ENCODE data around the gene KCNK6. TPM values are rescaled to one million over a fixed set of nuclear protein-coding genes. Genes with fewer than 3 reads are reported as not detected.

The KCNK6 gene
- total RNA-seq, 6 experiments from 2014 or later: 2.6 to 9.2 (median 2.9) TPM

GRCh38 chr19:38298821-38299680, 20.6 kb upstream of the KCNK6 start:
- H3K9me3 Mint-ChIP-seq: no peaks in the 10 kb centered on the region
- H3K36me3 Mint-ChIP-seq (ENCODE audit: low read depth): 0 out of 2 replicates have a peak, but pooled peaks cover 3% of the 10 kb centered on the region
- DNase-seq: no peak
- peaks cover 27% of the 10 kb centered on the region for H3K4me1 Mint-ChIP-seq (ENCODE audit: low read depth)
- H3K27me3 Mint-ChIP-seq (ENCODE audit: insufficient read depth): peaks cover 7% of the 10 kb centered on the region
- H3K27ac Mint-ChIP-seq: no peak overlapping the region
- TF ChIP-seq CTCF (IDR thresholded peaks at IDR 0.05): no peak
- no peak overlapping the region for H3K4me3 Mint-ChIP-seq

GRCh38 chr19:38303517-38304351, 15.9 kb upstream of the KCNK6 start, which contains the start of gene C19orf33:
C19orf33 (plus strand) TSS chr19:38304251; CDS start chr19:38304262, 11 bp downstream.
- H3K27ac Mint-ChIP-seq: no peak within 1 kb of the TSS
- peaks cover 7% of the 10 kb centered on the region; the same call in 1 of the 2 replicates for H3K36me3 Mint-ChIP-seq (ENCODE audit: low read depth)
- peaks cover 7% of the 10 kb centered on the region for H3K27me3 Mint-ChIP-seq (ENCODE audit: insufficient read depth)
- DNase-seq: no peak
- H3K4me3 Mint-ChIP-seq: no peak within 1 kb of the TSS
- no peaks in the 10 kb centered on the region for H3K9me3 Mint-ChIP-seq
- H3K4me1 Mint-ChIP-seq (ENCODE audit: low read depth): peaks cover 24% of the 10 kb centered on the region
- no peak for TF ChIP-seq CTCF (IDR thresholded peaks at IDR 0.05)

DNA sequence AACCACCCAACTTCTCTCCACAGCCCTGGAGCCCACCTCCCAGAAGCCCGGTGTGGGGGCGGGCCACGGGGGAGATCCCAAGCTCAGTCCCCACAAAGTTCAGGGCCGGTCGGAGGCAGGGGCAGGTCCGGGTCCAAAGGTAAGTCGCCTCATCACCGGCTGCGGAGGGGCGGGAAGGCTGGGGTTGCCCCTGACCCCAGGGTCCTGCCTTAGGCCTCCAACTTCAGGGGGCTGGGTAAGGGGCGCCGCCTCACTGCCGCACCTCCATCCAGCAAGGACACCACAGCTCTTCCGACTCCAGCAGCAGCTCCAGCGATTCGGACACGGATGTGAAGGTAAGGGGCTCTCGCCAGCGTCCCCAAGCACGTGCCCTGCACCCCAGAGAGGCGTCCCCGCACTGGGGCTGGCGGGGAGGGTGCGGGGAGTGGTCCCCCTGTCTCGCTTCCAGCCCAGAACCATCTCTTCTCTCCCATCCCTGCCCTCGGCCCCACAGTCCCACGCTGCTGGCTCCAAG, 15.2 kb upstream of the KCNK6 start:
- TF ChIP-seq CTCF (IDR thresholded peaks at IDR 0.05): no peak
- H3K9me3 Mint-ChIP-seq: no peaks in the 10 kb centered on the region
- no peak overlapping the region for H3K27ac Mint-ChIP-seq
- H3K27me3 Mint-ChIP-seq (ENCODE audit: insufficient read depth): peaks cover 5% of the 10 kb centered on the region
- H3K4me1 Mint-ChIP-seq (ENCODE audit: low read depth): peaks cover 17% of the 10 kb centered on the region
- no peak for DNase-seq
- no peak overlapping the region for H3K4me3 Mint-ChIP-seq
- H3K36me3 Mint-ChIP-seq (ENCODE audit: low read depth): peaks cover 7% of the 10 kb centered on the region; the same call in 1 of the 2 replicates

GRCh38 chr19:38304866-38305429, 14.7 kb upstream of the KCNK6 start:
- Mint-ChIP-seq H3K36me3 (ENCODE audit: low read depth) (peaks cover 7% of the 10 kb centered on the region; the same call in 1 of the 2 replicates), H3K4me3 (no peak overlapping the region), H3K27me3 (ENCODE audit: insufficient read depth) (peaks cover 3% of the 10 kb centered on the region), H3K9me3 (no peaks in the 10 kb centered on the region), H3K4me1 (ENCODE audit: low read depth) (peaks cover 16% of the 10 kb centered on the region), H3K27ac (no peak overlapping the region)
- no peak for DNase-seq
- no peak for TF ChIP-seq CTCF (IDR thresholded peaks at IDR 0.05)

- Mint-ChIP-seq H3K27me3 (ENCODE audit: insufficient read depth) (peaks cover 3% of the 10 kb centered on the region), H3K9me3 (no peaks in the 10 kb centered on the region), H3K27ac (no peak overlapping the region), H3K36me3 (ENCODE audit: low read depth) (peaks cover 7% of the 10 kb centered on the region), H3K4me1 (ENCODE audit: low read depth) (peaks cover 6% of the 10 kb centered on the region), H3K4me3 (no peak overlapping the region)
- no peak for TF ChIP-seq CTCF (IDR thresholded peaks at IDR 0.05)
- no peak for DNase-seq
Measured at GRCh38 chr19:38306236-38306635, 13.4 kb upstream of the KCNK6 start.
